Testis (tissue), 2 donors: Measurements from ENCODE around the gene TMEM51.

Experiments used
- POLR2A ChIP-seq: fragments of 450-650 bp; IDR thresholded peaks from one replicate; pipeline ENCODE4 v1.6.1; 2017; ENCODE audit warnings: antibody characterized with exemption, mild to moderate bottlenecking, moderate library complexity
- TF ChIP-seq, protein P1 (sequence below), 3 experiments: fragments of 450-650 bp in 2 of 3; fragments of 200-600 bp in 1 of 3; sonication (generic) in 1 of 3; IDR thresholded peaks; one replicate each; pipeline ENCODE4 v1.5.1; 2016 to 2019; ENCODE audit warnings: antibody characterized with exemption in 3 of 3, mild to moderate bottlenecking in 2 of 3, moderate library complexity in 1 of 3

DNA sequence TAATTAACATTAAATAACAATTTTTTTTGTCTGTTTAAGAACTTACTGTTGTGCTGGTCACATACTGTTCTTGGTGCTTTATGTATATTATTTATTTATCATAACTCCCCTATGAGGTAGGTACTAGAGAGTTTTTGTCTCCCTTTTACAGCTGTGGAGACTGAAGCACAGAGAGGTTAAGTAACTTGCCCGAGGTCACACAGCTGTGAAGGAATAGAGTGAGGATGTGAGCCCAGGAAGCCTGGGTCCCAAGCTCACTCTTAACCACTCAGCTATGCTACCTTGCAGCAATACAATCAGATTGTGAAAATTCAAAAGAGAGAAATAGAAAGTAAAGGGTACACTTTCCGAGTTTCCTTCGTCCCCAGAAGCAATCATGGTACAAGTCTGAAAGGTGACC is 57.9 kb downstream of the TMEM51 start:
- no peak for TF ChIP-seq POLR2A
- TF ChIP-seq, protein P1, sequence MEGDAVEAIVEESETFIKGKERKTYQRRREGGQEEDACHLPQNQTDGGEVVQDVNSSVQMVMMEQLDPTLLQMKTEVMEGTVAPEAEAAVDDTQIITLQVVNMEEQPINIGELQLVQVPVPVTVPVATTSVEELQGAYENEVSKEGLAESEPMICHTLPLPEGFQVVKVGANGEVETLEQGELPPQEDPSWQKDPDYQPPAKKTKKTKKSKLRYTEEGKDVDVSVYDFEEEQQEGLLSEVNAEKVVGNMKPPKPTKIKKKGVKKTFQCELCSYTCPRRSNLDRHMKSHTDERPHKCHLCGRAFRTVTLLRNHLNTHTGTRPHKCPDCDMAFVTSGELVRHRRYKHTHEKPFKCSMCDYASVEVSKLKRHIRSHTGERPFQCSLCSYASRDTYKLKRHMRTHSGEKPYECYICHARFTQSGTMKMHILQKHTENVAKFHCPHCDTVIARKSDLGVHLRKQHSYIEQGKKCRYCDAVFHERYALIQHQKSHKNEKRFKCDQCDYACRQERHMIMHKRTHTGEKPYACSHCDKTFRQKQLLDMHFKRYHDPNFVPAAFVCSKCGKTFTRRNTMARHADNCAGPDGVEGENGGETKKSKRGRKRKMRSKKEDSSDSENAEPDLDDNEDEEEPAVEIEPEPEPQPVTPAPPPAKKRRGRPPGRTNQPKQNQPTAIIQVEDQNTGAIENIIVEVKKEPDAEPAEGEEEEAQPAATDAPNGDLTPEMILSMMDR (IDR thresholded peaks at IDR 0.05) = no peak
